Measurements from ENCODE around the gene GOLGA8M.
"Not testable (repeated sequence)": the region's sequence is repeated elsewhere in the genome, so short reads cannot be mapped to it uniquely, and the experiment has no call there.

- TF ChIP-seq CTCF (IDR thresholded peaks at IDR 0.05; ENCODE audit: insufficient read depth, low read length); POLR2AphosphoS5 (IDR thresholded peaks at IDR 0.05; ENCODE audit: low read depth); REST (IDR thresholded peaks at IDR 0.05; ENCODE audit: insufficient replicate concordance, low read depth); GABPA (IDR thresholded peaks at IDR 0.05; ENCODE audit: low read depth); SPI1 (IDR thresholded peaks at IDR 0.05; ENCODE audit: borderline replicate concordance, low read depth): not testable (repeated sequence)
Observed at GRCh38 chr15:28737521-28738199, 25.4 kb upstream of the GOLGA8M start.
